ENCODE results near the gene COX7A2L.
"Not testable (repeated sequence)": the region's sequence is repeated elsewhere in the genome, so short reads cannot be mapped to it uniquely, and the experiment has no call there.

Gene COX7A2L

GRCh38 chr2:42340045-42340937 is 20.7 kb downstream of the COX7A2L start:
- no peak for DNase-seq (ENCODE audit: low read depth in 4 of 4, low spot score in 1 of 4)

- no peak for DNase-seq (ENCODE audit: low read depth in 4 of 4, low spot score in 1 of 4)
These were observed 21.7 kb downstream of the COX7A2L start for GRCh38 chr2:42339191-42339912.

DNA sequence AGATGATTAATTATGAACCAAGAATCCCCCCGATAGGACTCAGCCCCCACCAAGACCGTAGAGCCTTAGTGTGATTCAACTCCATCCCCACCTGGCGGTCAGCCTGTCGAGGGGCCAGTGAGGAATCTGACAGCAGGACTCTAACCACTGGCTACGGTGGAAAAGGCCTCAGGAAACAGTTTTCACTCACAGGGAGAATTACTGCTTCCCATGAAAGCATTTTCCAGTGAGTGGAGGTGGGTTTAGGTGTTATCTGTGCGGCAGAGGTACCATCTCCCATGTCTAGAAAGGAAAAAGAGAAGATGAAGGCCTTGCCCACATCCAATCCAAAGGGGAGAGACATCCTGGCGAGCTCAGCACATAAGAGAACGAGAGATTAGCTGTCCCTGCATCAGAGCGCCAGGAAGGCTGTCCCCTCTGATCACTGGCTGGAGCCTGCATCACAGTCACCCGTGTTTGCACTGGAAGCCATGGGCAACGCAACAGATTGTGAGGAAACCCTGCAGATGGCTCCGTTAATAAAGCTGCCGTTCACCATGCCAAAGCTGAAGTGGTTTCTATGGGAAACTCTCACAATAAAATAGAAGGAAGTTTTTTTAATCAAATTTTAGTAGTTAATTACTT is 22.3 kb downstream of the COX7A2L start:
- DNase-seq (ENCODE audit: low read depth in 4 of 4, low spot score in 1 of 4) = no peak

DNA sequence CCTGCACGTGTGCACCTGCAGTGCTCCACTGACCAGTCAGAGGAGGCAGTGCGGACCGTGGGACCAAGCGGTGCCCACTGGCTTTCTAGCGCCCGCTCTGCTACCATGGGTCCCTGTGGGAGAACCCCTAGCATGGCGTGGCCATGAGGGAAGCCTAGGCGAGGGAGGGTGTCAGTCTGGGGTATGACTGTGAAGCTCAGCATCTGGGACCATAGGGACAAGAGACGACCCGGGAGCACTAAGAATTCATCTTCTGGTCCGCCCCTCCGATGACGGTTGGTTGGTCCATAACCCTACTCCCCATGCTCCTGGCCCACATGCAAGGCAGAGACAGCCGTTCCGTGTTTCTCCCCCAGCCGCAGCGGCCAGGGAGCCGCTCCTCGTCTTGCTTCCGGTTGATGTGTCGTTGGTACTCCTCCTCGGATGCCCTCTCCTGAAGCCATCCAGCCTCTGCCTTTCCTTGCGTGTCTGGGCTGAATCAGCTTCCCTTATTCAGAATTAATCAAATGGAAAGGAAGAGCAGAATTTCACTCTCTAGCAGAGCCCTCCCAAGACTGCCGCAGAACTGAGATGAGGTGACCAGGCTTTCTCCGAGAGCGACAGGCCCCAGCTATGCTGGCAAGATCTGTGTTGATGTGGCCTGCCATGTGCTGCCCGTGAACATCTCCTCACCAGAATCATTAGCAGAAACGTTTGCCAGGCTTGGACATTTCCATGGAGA is 23.0 kb downstream of the COX7A2L start:
- no peak for DNase-seq (ENCODE audit: low read depth in 4 of 4, low spot score in 1 of 4)

GRCh38 chr2:42337356-42337820 is 23.6 kb downstream of the COX7A2L start:
- DNase-seq (ENCODE audit: low read depth in 4 of 4, low spot score in 1 of 4) = no peak

- DNase-seq (ENCODE audit: low read depth in 4 of 4, low spot score in 1 of 4) = no peak
These were observed 24.6 kb downstream of the COX7A2L start for GRCh38 chr2:42336361-42336965.

DNA sequence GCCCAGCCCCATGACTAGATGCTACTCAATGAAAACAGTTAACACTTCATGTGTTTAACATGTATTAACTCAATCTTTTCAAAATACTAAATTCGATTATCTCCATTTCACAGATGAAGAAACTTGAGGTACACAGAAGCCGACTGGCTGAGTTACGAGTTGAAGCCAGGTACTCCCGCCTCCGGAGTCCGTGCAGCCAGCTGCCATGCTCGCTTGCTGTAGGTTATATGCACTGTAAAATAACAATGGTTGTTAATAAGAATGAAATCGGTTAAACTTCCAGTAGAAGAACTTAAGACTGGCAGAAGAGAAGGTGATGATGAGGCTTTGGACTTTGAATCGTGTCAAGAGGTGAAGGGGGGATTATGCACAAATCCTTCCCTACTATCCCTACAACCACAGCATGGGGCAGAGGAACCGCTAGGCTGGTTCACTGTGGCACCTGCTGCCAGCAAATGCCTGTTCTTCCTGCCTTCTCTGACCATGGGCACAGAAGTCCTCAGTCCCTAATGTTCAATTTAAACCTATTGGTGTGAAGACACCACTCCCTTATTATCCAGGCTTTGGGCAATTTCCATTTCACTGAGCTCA is 25.4 kb downstream of the COX7A2L start:
- DNase-seq (ENCODE audit: low read depth in 4 of 4, low spot score in 1 of 4) = no peak

DNA sequence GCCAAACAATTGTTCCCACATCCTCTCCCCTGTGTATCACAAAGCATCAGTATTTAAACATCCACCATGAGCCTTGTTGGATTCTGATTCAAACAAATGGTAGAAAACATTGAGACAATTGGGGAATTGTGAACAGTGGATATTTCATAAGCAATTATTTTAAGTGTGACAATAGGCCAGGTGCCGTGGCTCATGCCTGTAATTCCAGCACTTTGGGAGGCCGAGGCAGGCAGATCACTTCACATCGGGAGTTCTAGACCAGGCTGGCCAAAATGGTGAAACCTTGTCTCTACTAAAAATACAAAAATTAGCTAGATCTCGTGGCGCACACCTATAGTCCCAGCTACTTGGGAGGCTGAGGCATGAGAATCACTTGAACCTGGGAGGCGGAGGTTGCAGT is 26.2 kb downstream of the COX7A2L start:
- DNase-seq (ENCODE audit: low read depth in 4 of 4, low spot score in 1 of 4) = not testable (repeated sequence)

GRCh38 chr2:42334220-42334619 is 26.8 kb downstream of the COX7A2L start:
- no peak for DNase-seq (ENCODE audit: low read depth in 4 of 4, low spot score in 1 of 4)

DNA sequence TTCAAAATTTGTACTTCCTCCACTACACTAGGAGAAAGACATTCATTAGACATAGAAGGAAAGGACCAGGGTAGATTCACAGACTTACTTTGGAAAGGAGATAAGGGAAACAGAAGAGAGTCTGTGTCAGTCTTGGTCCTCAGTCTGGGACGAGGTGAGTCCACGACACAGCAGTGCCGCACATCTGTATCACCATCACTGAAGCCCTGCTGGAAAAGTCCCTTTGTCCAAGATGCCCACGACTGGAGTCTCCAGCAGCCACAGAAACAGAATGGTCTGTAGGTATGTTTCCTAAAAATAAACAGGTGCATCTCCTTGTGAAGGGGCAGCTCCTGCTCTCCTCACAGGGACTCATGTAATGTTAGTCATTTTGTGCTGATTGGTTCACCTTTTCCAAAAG is 27.4 kb downstream of the COX7A2L start:
- DNase-seq (ENCODE audit: low read depth in 4 of 4, low spot score in 1 of 4) = no peak

DNA sequence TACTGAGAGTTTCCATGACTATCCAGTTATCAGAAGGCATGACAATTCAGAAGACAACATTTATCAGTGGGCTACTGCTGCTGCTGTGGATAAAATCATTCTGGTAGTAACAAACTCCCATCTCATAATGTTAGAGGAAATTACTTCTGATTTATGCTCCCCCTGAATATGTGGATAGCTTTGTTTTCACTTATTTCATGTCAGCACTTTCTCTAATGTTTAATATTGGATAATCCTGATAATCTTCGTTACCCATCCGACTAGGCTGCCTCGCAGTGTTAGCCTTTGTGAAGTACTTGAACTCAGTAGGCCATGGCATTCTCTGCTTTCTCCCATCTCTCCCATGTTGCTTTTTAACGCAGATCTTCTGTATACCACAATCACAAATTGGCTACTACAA is 28.4 kb downstream of the COX7A2L start:
- no peak for DNase-seq (ENCODE audit: low read depth in 4 of 4, low spot score in 1 of 4)

DNA sequence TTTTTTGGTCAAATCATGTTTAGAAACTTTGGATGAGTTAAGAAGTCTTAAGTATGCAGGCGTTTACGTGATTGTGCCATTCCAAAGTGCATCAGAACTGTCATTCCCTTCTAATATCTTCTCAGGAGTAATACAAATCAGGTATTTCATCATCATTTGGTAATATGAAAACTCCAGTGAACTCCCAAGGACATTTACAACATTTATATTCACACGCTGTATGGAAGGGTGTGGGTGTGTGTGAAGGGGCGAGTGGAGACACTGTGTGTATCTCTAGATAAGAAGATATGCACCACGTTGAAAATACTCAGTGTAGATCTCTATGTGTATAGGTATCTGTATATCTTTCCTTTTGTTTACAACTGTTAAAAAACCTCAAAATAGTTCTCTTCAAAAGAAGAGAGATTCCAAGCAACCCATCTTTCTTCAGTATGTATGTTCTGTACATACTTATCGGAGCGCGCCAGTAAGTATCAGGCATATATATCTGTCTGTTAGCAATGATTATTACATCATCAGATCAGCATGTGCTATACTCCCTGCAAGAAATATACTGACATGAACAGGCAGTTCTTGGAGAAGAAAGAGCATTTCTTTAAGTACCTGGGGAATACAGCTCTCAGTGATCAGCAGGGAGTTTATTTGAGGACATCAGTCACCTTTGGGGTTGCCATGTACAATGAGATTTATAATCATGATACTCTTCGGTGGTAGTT is 29.3 kb downstream of the COX7A2L start:
- no peak for DNase-seq (ENCODE audit: low read depth in 4 of 4, low spot score in 1 of 4)

- DNase-seq (ENCODE audit: low read depth in 4 of 4, low spot score in 1 of 4) = no peak
These were observed 31.3 kb downstream of the COX7A2L start for GRCh38 chr2:42329736-42330135.

DNA sequence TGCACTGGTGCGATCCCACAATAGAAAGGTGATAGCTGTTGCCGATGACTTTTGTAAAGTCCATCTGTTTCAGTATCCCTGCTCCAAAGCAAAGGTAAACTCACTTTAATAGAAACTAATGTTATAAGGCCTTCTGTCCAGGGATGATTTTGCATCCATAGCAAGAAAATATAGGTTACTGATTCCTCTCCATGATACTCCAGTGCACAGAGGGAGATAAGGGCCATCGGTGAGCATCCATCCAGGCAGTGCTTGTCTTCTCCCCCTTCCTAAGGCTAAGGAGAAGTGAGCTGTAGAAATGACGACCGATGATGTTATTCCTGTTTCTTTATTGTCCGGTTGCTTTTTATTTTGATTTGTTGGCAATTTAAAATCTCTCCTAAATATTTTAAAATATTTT is 32.1 kb downstream of the COX7A2L start:
- no peak for DNase-seq (ENCODE audit: low read depth in 4 of 4, low spot score in 1 of 4)

- DNase-seq (ENCODE audit: low read depth in 4 of 4, low spot score in 1 of 4) = no peak
These were observed 32.7 kb downstream of the COX7A2L start for GRCh38 chr2:42328148-42328833.

GRCh38 chr2:42327125-42327524 is 33.9 kb downstream of the COX7A2L start:
- DNase-seq (ENCODE audit: low read depth in 4 of 4, low spot score in 1 of 4) = no peak

DNA sequence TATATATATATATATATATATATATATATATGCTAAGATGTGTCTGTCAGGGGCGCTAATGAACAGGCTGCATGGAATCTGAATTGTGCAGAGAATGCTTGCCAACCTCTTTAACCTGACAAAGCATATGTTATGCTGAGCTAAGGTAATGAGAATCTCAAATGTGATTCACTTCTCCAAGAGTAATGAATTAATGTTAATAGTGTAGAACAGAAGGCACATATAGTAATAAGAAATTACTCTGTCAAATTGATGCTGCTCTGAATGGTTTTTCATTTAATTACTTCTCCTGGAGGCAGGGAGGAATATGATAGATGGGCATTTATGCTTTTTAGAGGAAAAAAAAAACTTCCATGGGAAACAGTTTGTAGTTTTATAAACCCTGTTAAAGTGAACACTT is 35.4 kb downstream of the COX7A2L start:
- DNase-seq (ENCODE audit: low read depth in 4 of 4, low spot score in 1 of 4) = no peak

DNA sequence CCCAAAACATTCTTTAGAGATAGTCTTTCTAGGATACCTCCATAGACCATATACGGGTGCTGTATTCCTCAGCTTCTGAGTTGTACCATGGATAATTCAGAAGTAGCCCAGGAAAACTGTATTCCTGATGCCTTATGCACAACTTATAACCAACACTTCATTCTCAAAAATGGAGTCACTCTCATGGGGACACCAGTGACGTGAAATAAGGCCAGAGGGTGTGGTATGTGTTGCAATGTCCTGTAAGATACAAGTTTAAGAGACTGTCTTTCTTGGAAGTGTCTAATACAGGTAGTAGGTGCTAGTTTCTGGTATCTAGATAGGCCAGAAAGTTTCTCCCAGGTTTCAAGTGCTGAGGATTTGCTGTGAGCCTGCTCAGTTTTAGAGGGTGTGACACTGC is 36.1 kb downstream of the COX7A2L start:
- no peak for DNase-seq (ENCODE audit: low read depth in 4 of 4, low spot score in 1 of 4)

- no peak for DNase-seq (ENCODE audit: low read depth in 4 of 4, low spot score in 1 of 4)
These were observed 36.8 kb downstream of the COX7A2L start for GRCh38 chr2:42324244-42324643.
